Left lung (tissue), 10 donors: ENCODE data around the gene CSNK2B. TPM values are rescaled to one million over a fixed set of nuclear protein-coding genes. Genes with fewer than 3 reads are reported as not detected.

ENCODE experiments used
- ATAC-seq: fragments of 200-7000 bp; cut with Tn5 transposase; one replicate; pipeline ENCODE4 v1.9.1; 2020; ENCODE audit warnings: moderate library complexity
- DNase-seq, 4 donors: peaks; one replicate each; pipeline ENCODE4 v3.0.0-alpha.2; 2013 to 2020
- H3K27ac ChIP-seq, 2 donors: fragments of 200-600 bp; sonication (generic) in 1 of 2; one replicate each; pipeline versions ENCODE4 v1.5.0 to v1.8.0; 2020 to 2021
- H3K27me3 ChIP-seq, 2 donors: fragments of 200-600 bp; sonication (generic) in 1 of 2; one replicate each; pipeline versions ENCODE4 v1.5.0 to v1.8.0; 2020 to 2021
- H3K36me3 ChIP-seq, 2 donors: fragments of 200-600 bp; sonication (generic) in 1 of 2; one replicate each; pipeline versions ENCODE4 v1.5.0 to v1.8.0; 2020 to 2021
- H3K4me1 ChIP-seq, 2 donors: fragments of 200-600 bp; one replicate each; pipeline ENCODE4 v1.8.0; 2021
- H3K4me3 ChIP-seq, 2 donors: fragments of 200-600 bp; sonication (generic) in 1 of 2; one replicate each; pipeline versions ENCODE4 v1.5.0 to v1.8.0; 2020 to 2021; ENCODE audit warnings: mild to moderate bottlenecking in 1 of 2
- H3K9me3 ChIP-seq, 2 donors: fragments of 200-600 bp; sonication (generic) in 1 of 2; one replicate each; pipeline versions ENCODE4 v1.5.0 to v1.8.0; 2020 to 2021
- CTCF ChIP-seq, 2 donors: fragments of 200-600 bp; sonication (generic) in 1 of 2; IDR thresholded peaks; one replicate each; pipeline versions ENCODE4 v1.5.0 to v1.8.0; 2021; ENCODE audit warnings: antibody characterized with exemption in 2 of 2
- intact Hi-C, 2 donors: fragments of 100-400 bp; cut with DNase I; formaldehyde crosslinking; loops; one replicate each; pipeline versions ENCODE4 v1.11.2 to v1.14.2; 2022
- polyA plus RNA-seq, 6 donors: library from polyadenylated mRNA; unstranded; fragments of 120-200 nt; gene quantifications; one replicate each; pipeline ENCODE4 v1.2.1, GENCODE V29; 2013; ENCODE audit not compliant: insufficient read length in 6 of 6
- total RNA-seq, 2 donors: library from RNA; stranded (reverse); fragmentation: NEBNext Ultra II Directional; extraction: Animal tissue kit (Norgen Biotek cat#: 25700); gene quantifications; one replicate each; pipeline ENCODE4 v1.2.1, GENCODE V29; 2021
- donor health status: DM: no; HTN: yes; CAD: no.
- donor health status: DM: no; HTN: no; CAD: no.

CSNK2B gene
- total and polyA plus RNA-seq, 8 donors: 96.6 to 210 (median 191) TPM

GRCh38 chr6:31686483-31686882, 20.6 kb downstream of the CSNK2B start:
- no peak for DNase-seq
- Histone ChIP-seq H3K4me3 (no peak overlapping the region), H3K27ac (no peak overlapping the region), H3K36me3 (peaks cover 0 to 75% of the 10 kb centered on the region in 2 donors), H3K9me3 (no peaks in the 10 kb centered on the region), H3K27me3 (no peaks in the 10 kb centered on the region), H3K4me1 (peaks cover 0 to 11% of the 10 kb centered on the region in 2 donors)
- intact Hi-C loops: no loop called here
- no peak for TF ChIP-seq CTCF (IDR thresholded peaks at IDR 0.05)
- no peak for ATAC-seq

GRCh38 chr6:31687321-31687720, 21.4 kb downstream of the CSNK2B start:
- no peak for ATAC-seq
- H3K4me1 ChIP-seq: peaks cover 0 to 6% of the 10 kb centered on the region in 2 donors
- DNase-seq: no peak
- H3K27ac ChIP-seq: no peak overlapping the region
- no peaks in the 10 kb centered on the region for H3K9me3 ChIP-seq
- no peak for TF ChIP-seq CTCF (IDR thresholded peaks at IDR 0.05)
- peaks cover 0 to 84% of the 10 kb centered on the region in 2 donors for H3K36me3 ChIP-seq
- intact Hi-C loops: no loop called here
- no peaks in the 10 kb centered on the region for H3K27me3 ChIP-seq
- H3K4me3 ChIP-seq: no peak overlapping the region

DNA sequence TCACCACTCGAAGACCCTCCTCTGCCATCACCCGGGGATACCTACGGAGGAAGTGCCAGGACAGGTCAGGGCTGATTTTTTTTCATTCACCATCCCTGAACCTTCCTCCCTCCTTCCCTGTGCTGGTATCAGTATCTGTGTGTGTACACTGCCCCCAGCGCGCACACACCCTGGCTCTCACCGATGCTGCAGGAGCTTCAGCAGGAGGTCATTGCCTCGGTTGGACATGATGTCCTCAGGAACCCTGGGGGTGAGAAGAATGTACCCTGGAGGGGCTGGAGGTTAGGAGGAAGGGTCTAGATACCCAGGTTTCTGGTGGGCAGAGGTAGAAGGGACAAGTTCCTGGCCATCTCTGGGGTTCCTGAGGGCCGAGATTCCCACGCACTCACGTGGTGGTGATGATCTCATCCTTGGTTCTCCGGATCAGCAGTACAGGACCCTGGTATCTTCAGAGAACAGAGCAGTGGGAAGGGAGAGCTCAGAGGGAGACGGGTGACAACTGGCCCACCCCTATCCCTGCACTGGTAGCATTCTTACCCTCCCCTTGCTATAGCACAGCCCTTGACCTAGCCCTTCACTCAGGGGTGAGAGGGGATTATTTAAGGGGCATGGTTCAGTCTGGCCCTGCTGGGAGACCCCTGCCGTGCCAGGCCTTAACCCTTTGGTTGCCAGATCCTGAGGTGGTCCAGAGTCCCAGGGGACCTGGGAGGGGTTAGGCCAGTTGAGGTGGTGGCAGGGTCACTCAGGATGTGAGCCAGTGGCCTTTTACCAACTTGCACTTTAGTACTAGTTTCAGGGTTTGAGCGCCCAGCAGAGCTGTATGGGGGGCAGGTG, 22.2 kb downstream of the CSNK2B start:
- Histone ChIP-seq H3K27ac (no peak overlapping the region), H3K36me3 (peaks cover 0 to 91% of the 10 kb centered on the region in 2 donors), H3K27me3 (no peaks in the 10 kb centered on the region), H3K9me3 (no peaks in the 10 kb centered on the region), H3K4me1 (peaks cover 0 to 4% of the 10 kb centered on the region in 2 donors), H3K4me3 (no peak overlapping the region)
- TF ChIP-seq CTCF (IDR thresholded peaks at IDR 0.05): no peak
- DNase-seq: no peak
- no peak for ATAC-seq
- intact Hi-C loops: no loop called here

- Histone ChIP-seq H3K9me3 (no peaks in the 10 kb centered on the region), H3K27ac (no peak overlapping the region), H3K4me1 (no peaks in the 10 kb centered on the region), H3K27me3 (no peaks in the 10 kb centered on the region), H3K4me3 (no peak overlapping the region), H3K36me3 (peaks cover 0 to 100% of the 10 kb centered on the region in 2 donors)
- TF ChIP-seq CTCF (IDR thresholded peaks at IDR 0.05): no peak
- DNase-seq (no peak), ATAC-seq (no peak)
- intact Hi-C loops: no loop called here
Measured at GRCh38 chr6:31689249-31690110, 23.6 kb downstream of the CSNK2B start.
